ENCODE results near the gene DACH2.

- no peak for TF ChIP-seq CTCF (IDR thresholded peaks at IDR 0.05)
- TF ChIP-seq POLR2A (IDR thresholded peaks at IDR 0.05) = no peak
Observed at GRCh38 chrX:86295293-86295692, 147.0 kb downstream of the DACH2 start.

All from prostate gland (tissue), 2 donors.